Jurkat, Clone E6-1 (cell line): ENCODE measurements around the gene ILDR1.

Source experiments
- DNase-seq: peaks from one replicate; pipeline ENCODE4 v3.0.0-alpha.2; 2011; ENCODE audit warnings: low read depth, low spot score
- H3K4me3 ChIP-seq: 2 replicates; pipeline ENCODE4 v1.5.1; 2011; ENCODE audit warnings: mild to moderate bottlenecking, low read length, control low read depth, moderate library complexity

The ILDR1 gene

GRCh38 chr3:121997372-121997771 is 24.7 kb downstream of the ILDR1 start:
- H3K4me3 ChIP-seq, result no peak overlapping the region
- no peak for DNase-seq

- no peak overlapping the region for H3K4me3 ChIP-seq
- DNase-seq, result no peak
Measured at GRCh38 chr3:121996441-121996840, 25.6 kb downstream of the ILDR1 start.

DNA sequence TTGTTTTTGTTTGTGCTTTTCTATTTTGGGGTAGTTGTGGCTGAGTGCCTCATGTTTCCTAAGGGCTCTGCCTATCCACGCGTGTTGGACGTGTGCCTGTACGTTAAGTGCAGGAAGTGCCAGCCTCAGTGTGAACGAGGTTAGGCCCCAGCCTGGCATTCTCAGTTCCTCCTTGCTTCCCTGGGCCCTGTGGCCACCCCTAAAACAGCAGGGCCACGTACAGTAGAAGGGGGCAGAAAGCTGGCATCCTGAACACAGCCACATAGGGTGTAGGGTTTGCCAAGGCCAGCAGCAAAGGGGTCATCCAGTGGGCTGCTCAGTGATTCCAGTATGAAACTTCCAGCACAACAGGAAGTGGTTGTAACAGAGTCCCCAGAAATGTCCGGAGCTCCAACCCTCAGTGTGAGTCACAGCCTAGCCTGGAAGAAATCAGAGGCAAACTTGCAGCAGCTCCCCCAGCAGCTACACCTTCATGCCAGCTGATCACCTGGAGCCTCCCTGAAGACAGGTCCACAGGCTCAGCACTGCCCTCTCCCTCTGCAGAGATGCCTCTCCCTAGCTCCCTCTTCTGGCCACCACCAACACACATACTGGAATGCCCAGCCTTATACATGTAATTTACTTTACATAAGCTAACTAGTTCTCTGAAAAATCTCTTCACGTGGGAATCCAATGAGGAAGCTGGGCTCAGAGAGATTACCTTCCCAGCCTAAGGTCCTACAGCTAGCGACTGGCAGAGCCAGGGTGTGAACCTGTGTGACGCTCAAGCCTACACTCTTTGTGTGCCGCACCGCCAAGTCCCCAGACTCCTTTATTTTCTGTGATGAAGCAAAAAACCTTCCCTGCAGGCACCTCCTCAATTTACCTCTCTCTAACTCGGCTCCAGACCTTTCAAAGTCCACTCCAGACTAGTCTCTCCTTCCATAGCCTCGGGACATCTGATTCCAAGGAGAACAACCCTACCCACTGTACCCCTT is 26.6 kb downstream of the ILDR1 start:
- peak; percentile 44 for DNase-seq

GRCh38 chr3:121994551-121994950 is 27.5 kb downstream of the ILDR1 start:
- H3K4me3 ChIP-seq, result no peak overlapping the region
- DNase-seq, result no peak

More for the DNA sequence above, 26.6 kb downstream of the ILDR1 start:
- H3K4me3 ChIP-seq, result no peak overlapping the region

- no peak overlapping the region for H3K4me3 ChIP-seq
- DNase-seq, result no peak
Measured at GRCh38 chr3:121992601-121993560, 29.2 kb downstream of the ILDR1 start.

GRCh38 chr3:121989943-121990342 is 32.1 kb downstream of the ILDR1 start:
- no peak overlapping the region for H3K4me3 ChIP-seq
- DNase-seq, result no peak

GRCh38 chr3:121988146-121988545 is 33.9 kb downstream of the ILDR1 start:
- H3K4me3 ChIP-seq, result no peak overlapping the region
- DNase-seq, result no peak

GRCh38 chr3:121985846-121986245 is 36.2 kb downstream of the ILDR1 start:
- no peak for DNase-seq
- no peak overlapping the region for H3K4me3 ChIP-seq

DNA sequence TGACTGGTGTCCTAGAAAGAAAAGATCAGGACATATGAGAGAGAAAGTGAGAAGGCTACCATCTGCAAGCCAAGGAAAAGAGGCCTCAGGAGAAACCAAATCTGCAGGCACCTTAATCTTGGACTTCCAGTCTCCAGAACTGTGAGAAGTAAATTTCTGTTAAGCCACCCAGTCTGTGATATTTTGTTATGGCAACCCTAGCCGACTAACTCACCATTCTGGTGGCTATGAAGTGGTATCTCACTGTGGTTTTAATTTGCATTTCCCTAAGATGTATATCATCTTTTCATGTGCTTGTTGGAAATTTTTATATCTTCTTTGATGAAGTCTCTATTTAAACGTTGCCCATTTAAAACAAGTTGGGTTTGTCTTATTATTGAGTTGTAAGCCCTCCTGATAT is 40.6 kb downstream of the ILDR1 start:
- peak; percentile 80 for DNase-seq
- no peak overlapping the region for H3K4me3 ChIP-seq

DNA sequence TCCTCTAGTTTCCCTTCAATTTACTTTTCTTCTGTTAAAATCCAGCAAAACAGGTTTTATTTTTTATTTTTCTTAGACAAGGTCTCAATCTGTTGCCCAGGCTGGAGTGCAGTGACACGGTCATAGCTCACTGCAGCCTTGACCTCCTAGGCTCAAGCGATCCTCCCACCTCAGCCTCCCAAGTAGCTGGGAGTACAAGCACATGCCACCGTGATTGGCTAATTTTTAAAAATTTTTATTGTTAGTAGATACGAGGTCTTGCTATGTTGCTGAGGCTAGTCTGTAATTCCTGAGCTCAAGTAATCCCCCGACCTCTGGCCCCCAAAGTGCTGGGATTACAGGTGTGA is 41.6 kb downstream of the ILDR1 start:
- H3K4me3 ChIP-seq, result no peak overlapping the region
- DNase-seq, result no peak

DNA sequence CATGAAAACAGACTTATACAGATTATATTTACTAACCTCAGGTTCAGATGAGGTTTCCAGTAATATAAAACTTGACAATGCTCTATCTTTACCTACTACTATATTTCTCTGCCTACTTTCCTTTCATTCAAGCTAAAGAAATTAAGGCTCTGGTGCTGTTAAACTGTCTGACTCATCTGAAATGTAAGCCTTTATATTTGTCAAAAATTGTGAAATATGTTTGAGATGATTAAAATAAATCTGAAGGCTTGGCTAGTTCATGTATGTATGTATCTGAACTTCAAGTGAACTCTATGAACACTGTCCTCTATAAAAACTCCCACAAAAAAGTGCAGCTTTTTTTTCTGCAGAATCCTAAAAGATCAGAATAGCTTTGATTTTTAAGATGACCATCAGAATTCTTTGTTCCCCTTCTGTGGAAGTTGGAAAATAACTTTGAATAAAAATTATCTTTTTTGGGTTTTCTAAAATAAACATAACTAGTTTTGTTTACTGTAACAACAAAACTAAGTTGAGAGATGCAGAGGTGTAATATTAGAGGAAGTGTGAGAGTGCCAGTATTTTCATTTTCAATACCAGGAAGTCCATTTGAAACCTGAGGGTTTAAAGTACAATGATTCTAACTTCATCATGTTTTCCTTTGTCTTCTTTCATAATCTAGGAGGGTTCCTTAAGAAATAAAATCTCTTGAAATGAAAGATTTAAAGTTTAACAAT is 42.2 kb downstream of the ILDR1 start:
- no peak for DNase-seq

DNA sequence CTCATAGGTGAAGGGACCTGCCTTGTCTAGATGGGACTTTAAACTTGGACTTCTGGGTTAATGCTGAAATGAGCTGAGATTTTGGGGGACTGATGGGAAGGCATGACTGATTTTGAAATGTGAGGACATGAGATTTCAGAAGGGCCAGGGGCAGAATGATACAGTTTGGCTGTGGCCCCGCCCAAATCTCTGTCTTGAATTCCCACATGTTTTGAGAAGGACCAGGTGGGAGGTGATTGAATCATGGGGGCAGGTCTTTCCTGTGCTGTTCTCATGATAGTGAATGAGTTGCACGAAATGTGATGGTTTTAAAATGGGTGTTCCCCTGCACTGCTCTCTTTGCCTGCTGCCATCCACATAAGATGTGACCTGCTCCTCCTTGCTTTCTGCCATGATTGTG is 42.8 kb downstream of the ILDR1 start:
- DNase-seq, result no peak
- no peak overlapping the region for H3K4me3 ChIP-seq

More for the DNA sequence above, 42.2 kb downstream of the ILDR1 start:
- no peak overlapping the region for H3K4me3 ChIP-seq

- H3K4me3 ChIP-seq, result no peak overlapping the region
- DNase-seq, result no peak
Measured at GRCh38 chr3:121976727-121977126, 45.3 kb downstream of the ILDR1 start.

DNA sequence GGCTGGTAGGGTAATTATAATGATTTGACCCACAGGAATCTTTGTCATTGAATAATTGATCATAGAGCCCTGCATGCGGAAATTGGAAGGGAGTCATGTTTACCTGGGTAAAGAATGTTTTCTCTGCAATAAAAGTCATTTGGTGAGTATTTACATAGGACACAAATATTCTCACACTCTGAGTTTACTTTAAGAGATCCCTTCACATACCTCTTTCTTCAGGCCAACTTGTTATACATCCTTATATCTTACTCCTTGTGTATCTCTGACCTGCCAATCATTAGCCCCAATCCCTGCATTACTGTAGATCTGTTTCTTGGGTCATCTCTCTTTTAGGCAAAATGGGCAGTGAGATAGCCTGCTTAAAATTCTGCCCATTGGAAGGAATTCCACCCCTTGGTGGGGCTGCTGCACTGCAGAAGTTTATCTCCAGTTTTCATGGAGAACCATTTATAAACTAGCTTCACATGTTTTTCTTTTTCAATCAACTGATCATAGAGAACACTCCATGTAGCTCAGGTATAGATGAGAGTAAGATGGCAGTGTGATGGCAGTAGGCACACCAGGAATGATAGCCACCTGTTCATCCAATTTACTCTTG is 46.2 kb downstream of the ILDR1 start:
- H3K4me3 ChIP-seq, result no peak overlapping the region
- DNase-seq, result no peak

GRCh38 chr3:121974601-121975111 is 47.4 kb downstream of the ILDR1 start:
- no peak for DNase-seq
- no peak overlapping the region for H3K4me3 ChIP-seq

DNA sequence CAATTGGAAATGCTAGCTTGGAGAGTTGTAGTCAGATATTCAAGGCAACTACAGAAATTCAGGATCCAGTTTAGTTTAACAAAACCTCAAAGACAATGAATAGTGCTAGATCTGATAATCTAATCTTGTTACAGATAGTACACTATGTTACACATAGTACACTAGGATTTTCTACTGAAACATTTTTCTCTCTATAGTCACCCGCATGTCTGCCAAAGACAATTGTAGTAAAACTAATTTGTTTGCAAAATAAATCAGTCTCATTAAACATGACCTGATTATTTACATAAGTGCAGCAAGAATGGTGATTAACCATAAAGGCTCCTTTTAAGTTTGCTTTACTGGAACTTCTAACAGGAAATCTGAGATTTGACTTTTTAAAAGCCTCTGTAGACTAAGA is 52.0 kb downstream of the ILDR1 start:
- no peak for DNase-seq
- H3K4me3 ChIP-seq, result no peak overlapping the region

DNA sequence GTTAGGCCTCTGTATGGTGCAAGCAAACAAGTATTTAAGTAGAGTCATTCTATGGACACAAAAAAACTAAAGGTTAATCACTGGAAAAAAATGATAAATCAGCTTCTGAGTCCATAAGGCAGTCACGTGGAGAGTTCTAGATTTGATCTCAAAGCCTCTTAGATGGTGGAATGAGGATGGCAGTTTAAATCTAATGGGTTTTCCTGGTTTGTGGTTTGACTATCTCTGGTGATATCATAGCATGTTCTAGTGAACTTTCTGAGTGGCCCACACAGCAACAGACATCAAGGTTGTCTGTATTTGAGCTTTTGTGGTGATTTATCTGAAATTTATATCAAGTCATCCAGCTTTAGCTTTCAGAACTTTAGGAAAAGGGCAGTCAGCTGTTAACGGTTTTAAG is 52.4 kb downstream of the ILDR1 start:
- H3K4me3 ChIP-seq, result no peak overlapping the region
- peak; percentile 87 for DNase-seq

GRCh38 chr3:121963608-121964007 is 58.4 kb downstream of the ILDR1 start:
- H3K4me3 ChIP-seq, result no peak overlapping the region

GRCh38 chr3:121962443-121962842 is 59.6 kb downstream of the ILDR1 start:
- no peak for DNase-seq
- H3K4me3 ChIP-seq, result no peak overlapping the region

More at GRCh38 chr3:121963608-121964007, 58.4 kb downstream of the ILDR1 start:
- no peak for DNase-seq
